Activated naive CD8-positive, alpha-beta T cell (primary cell): Measurements from ENCODE around the gene HIVEP3.

Experiments used
- H3K27ac Mint-ChIP-seq: one replicate; pipeline ENCODE4 v1.8.0; 2021; ENCODE audit warnings: mixed read lengths
- H3K27me3 Mint-ChIP-seq: one replicate; pipeline ENCODE4 v1.8.0; 2021; ENCODE audit warnings: mixed read lengths
- H3K36me3 Mint-ChIP-seq: one replicate; pipeline ENCODE4 v1.8.0; 2021; ENCODE audit warnings: mixed read lengths
- H3K4me1 Mint-ChIP-seq: one replicate; pipeline ENCODE4 v1.8.0; 2021; ENCODE audit warnings: low read depth, mixed read lengths
- H3K4me3 Mint-ChIP-seq: one replicate; pipeline ENCODE4 v1.8.0; 2021; ENCODE audit warnings: mild to moderate bottlenecking, mixed read lengths
- H3K9me3 Mint-ChIP-seq: one replicate; pipeline ENCODE4 v1.8.0; 2021; ENCODE audit warnings: low read depth, mixed read lengths

HIVEP3 gene

DNA sequence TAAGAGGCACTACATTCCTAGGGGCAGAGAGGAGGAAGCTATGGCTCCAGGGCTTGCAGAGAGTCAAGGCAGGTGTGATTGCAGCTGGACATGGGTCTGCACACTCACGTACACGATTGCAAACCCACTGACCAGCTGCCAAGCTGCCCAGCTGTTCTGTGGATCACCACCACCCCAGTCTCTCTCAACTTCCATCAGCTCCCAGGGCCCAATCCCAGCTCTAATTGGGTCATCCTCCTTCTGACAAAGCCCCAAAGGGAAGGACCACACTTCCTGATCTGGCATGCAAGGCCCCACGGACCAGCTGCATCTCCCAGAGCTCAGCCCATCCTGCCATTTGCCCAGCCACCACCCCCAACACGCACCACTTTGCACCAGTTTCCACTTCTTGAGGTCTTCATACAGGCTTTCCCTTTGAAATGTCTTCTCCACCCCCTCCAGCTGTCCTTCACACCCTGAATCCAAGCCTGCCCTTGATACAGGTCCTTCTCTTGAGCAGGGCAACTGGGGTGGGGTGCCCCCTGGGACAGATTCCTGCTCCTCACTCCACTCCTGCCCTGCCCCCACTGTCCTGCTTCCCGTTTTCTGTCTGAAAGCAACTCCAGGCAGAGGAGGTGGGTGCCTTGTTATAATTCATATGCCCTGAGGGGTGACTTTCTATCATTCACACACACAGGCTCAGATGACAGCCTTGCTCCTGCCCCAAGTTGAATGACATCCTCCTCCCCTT, 254.9 kb downstream of the HIVEP3 start:
- peaks cover 12% of the 10 kb centered on the region for H3K36me3 Mint-ChIP-seq
- H3K27ac Mint-ChIP-seq: peak overlapping the region; percentile 79
- no peaks in the 10 kb centered on the region for H3K9me3 Mint-ChIP-seq
- peak overlapping the region; percentile 74 for H3K4me3 Mint-ChIP-seq
- H3K4me1 Mint-ChIP-seq: peaks cover 70% of the 10 kb centered on the region
- no peaks in the 10 kb centered on the region for H3K27me3 Mint-ChIP-seq

DNA sequence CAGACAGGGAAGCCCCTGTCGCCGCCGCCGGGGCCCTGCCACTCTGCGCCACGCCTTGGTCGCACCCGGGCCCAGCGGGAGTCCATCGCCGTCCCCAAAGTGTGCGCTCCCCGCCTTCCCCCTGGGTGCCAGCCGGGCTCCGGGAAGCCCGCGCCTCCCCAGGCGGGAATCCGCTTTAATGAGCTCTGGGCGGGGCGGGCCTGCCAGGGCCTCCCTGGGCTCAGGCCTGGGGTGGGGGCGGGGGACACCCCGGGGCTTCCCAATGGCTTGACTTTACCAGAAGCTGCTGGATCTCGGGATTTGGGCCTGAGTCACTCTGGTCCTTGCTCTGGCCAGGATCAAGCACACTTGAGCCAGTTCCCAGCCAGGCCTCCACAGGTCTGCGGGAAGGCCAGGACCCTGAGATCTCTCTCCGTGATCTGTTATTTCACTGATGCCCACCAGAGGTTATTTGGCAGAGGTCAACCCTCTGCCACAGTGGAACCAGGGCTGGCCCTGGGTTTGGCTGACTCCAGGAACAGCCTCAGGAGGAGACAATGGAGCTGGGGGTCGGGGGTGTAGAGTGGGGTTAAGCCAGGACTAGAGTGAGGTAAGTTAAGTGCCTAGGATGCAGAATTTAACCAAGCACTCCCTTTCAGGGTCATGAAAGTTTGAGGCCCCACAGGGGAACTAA, 255.8 kb downstream of the HIVEP3 start:
- peak overlapping the region; percentile 74 for H3K4me3 Mint-ChIP-seq
- peaks cover 72% of the 10 kb centered on the region for H3K4me1 Mint-ChIP-seq
- H3K9me3 Mint-ChIP-seq: no peaks in the 10 kb centered on the region
- H3K27ac Mint-ChIP-seq: peak overlapping the region; percentile 81
- H3K36me3 Mint-ChIP-seq: peaks cover 14% of the 10 kb centered on the region
- H3K27me3 Mint-ChIP-seq: no peaks in the 10 kb centered on the region

DNA sequence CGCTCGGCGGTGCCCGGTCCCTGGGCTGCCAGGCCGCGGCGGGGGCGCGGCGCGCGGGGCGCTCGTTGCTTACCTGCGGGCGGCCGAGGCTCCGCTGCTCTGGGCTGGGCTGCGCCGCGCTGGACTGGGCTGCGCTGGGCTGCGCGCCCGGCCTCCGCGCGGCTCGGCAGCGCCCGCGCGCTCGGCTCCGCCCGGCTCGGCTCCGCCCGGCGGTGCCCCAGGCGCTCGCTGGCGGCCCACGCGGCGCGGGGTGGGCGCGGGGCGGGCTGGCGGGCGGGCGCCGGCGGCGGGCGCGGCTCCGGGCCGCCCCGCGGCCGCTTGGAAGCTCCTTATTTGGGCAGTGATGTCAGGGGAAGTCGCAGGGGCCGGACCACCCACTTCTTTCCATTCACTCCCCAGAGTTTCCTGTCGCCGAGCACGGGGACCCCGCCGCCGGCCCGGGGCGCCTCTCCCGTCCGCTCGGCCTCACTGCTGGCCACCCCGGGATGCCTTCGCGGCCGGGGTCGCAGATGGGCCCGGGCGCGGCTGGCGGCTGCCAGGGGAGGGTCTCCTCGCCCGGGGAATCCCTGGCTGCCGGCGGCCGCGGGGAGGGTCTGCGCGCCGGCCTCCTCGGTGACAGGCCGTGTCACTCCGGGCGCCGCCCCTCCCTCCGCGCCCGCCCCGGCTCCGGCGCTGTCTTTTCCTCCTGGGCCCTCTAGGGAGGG, 256.5 kb downstream of the HIVEP3 start:
- Mint-ChIP-seq H3K27ac (no peak overlapping the region), H3K9me3 (no peaks in the 10 kb centered on the region), H3K4me3 (peak overlapping the region; percentile 54), H3K4me1 (peaks cover 72% of the 10 kb centered on the region), H3K36me3 (peaks cover 16% of the 10 kb centered on the region), H3K27me3 (no peaks in the 10 kb centered on the region)

DNA sequence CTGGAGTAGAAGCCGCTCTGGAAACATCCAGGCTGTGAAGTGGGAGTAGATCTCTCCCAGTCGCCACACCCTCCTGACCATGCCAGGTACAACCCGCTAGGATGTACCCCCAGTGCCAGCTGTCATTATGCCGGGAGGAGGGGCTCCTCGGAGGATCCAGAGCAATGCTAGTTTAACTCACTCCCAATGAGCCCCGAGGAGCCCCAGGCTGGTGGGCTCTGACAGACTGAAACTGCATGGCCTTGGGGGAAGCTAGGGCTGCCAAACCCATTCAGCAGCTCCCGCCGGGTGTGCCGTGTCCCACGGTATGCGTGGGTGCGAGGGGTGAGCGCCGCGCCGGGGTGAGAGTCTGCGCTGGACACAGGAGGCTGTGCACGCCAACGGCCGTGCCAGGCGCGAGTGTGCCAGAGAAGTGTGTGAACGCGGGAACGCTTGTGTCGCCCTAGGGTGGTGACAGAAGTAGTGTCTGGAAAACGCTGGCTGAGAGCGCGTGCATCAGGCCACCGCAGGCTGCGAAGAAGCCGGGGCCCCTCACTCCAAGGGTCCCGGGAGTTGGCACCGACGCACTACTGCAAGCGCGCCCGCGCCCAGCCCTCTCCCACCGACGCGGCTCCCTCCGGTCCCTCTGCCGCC, 257.2 kb downstream of the HIVEP3 start:
- Mint-ChIP-seq H3K27ac (peak overlapping the region; percentile 86), H3K36me3 (peaks cover 18% of the 10 kb centered on the region), H3K4me3 (peak overlapping the region; percentile 86), H3K4me1 (peaks cover 72% of the 10 kb centered on the region), H3K27me3 (no peaks in the 10 kb centered on the region), H3K9me3 (no peaks in the 10 kb centered on the region)

DNA sequence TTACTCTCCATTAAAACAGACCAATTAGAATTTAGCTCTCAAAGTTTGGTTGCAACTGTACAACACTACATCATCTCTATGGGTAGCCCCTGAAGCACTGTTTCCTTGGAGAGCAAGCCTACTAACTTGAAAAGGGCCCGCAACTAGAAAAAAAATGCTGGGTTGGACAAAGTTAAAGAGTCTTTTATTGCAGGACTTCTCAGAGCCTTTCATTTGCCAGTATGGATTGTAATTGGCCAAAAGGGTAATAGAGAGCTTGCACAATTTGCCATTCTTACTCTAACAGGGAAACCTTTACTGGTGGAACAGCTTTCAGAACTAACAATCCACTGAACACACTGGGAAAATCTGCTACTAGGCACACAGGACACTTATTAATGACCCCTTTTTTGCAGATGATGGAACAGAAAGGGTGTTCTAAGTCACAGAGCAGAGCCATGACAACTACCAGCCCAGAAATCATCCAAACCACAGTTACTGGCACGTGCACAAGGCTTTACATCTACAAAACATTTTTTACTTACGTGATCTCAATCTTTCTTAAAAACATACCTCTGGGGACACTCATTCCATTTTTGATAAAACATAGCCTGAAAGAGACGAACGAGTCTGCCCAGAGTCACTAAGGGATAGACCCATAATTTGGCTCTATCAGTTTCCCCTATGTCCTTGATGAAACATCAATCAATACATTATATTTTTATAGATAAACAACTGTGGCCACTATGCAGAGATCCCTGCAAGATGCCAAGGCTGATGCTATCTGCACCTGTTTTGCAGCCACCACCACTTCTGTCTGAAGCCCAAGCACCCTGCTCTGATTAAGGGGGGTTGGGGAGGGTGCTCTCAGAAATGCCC, 257.9 kb downstream of the HIVEP3 start:
- H3K4me1 Mint-ChIP-seq: peaks cover 73% of the 10 kb centered on the region
- H3K27ac Mint-ChIP-seq: peak overlapping the region; percentile 86
- H3K27me3 Mint-ChIP-seq: no peaks in the 10 kb centered on the region

DNA sequence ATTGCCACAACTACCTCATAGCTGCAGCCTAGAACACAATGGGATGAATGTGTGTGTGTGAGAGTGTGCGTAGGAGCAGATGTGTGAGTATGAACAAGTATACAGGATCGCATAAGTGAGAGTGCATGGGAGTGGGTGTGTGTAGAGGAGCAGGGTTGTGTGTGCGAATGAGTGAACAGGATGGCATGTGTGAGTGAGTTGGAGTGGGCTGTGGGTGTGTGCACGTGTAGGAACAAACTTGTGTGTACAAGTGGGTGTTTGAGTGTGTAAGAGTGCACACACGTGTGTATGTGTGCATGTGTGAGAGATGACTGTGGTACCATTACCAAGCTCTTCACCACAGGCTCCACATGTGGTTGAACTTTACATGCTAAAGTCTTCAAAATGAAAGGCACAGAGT, 258.8 kb downstream of the HIVEP3 start:
- Mint-ChIP-seq H3K9me3 (no peaks in the 10 kb centered on the region), H3K4me1 (peaks cover 71% of the 10 kb centered on the region), H3K4me3 (peak overlapping the region; percentile 86), H3K36me3 (peaks cover 20% of the 10 kb centered on the region), H3K27ac (peak overlapping the region; percentile 58), H3K27me3 (no peaks in the 10 kb centered on the region)

More for the DNA sequence above, 257.9 kb downstream of the HIVEP3 start:
- peaks cover 18% of the 10 kb centered on the region for H3K36me3 Mint-ChIP-seq
- H3K9me3 Mint-ChIP-seq: no peaks in the 10 kb centered on the region
- peak overlapping the region; percentile 86 for H3K4me3 Mint-ChIP-seq

DNA sequence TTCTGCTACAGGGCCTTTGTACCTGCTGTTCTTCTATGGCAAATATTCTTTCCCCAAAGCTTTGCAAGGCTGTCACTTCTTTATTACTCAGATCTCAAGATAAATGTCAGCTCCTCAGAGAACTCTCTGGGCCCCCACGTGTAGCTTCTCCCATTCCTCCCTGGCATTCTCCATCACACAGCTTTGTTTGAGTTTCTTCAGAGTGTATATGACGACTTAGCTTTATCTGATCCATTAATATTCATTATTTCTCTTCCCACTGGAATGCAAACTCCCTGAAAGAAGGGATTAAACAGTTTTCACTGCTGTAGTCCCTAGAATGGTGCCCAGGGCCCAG, 259.6 kb downstream of the HIVEP3 start:
- H3K27me3 Mint-ChIP-seq: no peaks in the 10 kb centered on the region
- H3K36me3 Mint-ChIP-seq: peaks cover 20% of the 10 kb centered on the region
- peak overlapping the region; percentile 5 for H3K27ac Mint-ChIP-seq
- H3K4me3 Mint-ChIP-seq: peak overlapping the region; percentile 86
- H3K9me3 Mint-ChIP-seq: no peaks in the 10 kb centered on the region
- H3K4me1 Mint-ChIP-seq: peaks cover 68% of the 10 kb centered on the region

DNA sequence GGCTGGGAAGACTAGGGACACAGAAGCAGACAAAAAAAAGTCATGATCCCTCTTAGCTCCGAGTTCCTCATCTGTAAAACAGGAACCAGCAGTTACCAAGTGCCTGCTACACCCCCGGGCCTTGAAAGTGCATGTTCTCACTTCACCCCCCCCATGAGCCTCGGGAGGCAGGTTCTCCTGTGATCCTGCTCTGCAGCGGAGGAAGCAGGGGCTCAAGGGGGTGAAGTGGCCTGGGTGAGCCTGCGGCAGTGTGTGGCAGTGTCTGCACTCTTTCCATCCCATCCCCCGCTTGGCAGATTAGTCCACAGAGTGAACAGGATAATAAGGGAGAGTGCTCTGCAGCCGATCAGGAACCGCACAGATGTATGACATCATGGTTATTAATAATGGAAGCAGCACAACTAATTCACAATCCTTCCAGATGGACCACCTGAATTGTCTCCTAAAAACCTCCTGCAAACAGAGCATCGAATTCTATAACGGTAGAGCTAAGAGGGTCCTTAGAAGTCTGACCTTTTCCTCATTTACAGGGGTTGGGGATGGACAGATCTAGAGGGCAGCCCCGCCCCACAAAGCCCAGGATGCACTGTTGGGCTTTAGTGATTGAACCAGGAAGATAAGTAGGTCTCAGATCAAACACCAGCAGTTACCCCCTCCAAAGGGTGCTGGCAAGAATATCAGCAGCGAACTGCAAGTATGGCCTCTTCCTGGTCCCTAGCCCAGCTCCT, 260.1 kb downstream of the HIVEP3 start:
- peak overlapping the region; percentile 64 for H3K27ac Mint-ChIP-seq
- H3K4me1 Mint-ChIP-seq: peaks cover 67% of the 10 kb centered on the region
- no peaks in the 10 kb centered on the region for H3K27me3 Mint-ChIP-seq
- H3K36me3 Mint-ChIP-seq: peaks cover 20% of the 10 kb centered on the region
- H3K9me3 Mint-ChIP-seq: no peaks in the 10 kb centered on the region
- H3K4me3 Mint-ChIP-seq: peak overlapping the region; percentile 86

DNA sequence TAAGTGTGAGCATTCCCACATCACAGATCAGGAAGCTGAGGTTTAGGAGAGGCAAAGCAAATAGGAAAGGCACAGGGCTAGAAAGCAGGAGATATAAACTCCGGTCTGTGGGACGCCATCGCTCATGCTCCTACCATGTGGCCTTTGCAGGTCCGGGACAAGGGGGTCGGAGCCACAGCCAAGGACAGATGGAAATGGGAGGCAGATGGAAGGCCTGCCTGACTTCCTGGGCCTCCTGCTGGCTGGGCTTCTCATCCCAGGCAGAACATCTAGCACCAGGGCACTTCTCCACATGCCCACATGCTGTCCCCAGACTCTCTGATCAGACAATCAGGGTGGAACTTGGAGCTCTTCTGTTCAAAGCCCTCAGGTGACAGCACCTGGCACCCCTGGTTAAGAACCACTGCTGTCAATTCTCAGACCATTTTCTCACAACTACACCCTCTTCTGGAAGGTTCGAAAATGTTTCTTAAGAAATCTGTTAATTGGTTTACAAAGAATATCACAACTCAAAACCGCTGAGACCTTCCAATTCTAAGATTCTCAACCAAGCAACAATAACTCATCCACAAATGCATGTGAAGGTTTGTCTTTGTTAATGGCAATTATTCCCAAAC, 260.9 kb downstream of the HIVEP3 start:
- Mint-ChIP-seq H3K36me3 (peaks cover 20% of the 10 kb centered on the region), H3K4me1 (peaks cover 71% of the 10 kb centered on the region), H3K27me3 (no peaks in the 10 kb centered on the region), H3K4me3 (peak overlapping the region; percentile 86), H3K9me3 (no peaks in the 10 kb centered on the region), H3K27ac (peak overlapping the region; percentile 64)

DNA sequence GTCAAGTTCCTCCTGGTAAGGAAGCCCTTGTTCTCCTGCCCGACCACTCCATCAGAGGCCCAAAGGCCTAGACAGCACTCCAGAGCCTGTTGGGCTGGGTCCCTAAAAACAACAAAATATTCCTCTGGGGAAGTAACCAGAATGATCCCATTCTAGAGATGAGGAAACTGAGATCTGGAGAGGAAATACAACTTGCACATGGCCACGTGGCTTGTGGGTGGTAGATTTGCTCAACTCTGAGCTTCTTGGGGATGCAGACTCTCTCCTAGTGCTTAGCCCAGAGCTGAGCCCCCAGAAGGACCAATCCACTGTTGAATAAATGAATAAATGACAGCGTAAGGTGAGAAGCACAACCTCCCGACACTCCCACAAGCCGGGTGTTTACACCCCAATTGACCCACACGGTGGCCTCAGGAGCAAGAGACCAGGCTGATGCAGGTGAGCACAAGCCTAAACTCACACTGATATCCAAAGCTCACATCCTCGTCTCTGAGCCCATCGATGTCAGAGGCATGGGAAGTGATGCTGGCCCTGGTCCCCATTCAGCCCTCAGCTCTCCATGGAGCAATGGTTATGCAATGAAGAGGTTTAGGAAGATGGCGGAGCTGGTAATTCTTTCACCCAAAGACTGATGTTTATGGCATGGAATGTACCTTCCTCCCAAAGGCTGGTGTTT, 261.8 kb downstream of the HIVEP3 start:
- Mint-ChIP-seq H3K4me3 (peak overlapping the region; percentile 86), H3K27ac (peak overlapping the region; percentile 61), H3K4me1 (peaks cover 74% of the 10 kb centered on the region), H3K36me3 (peaks cover 20% of the 10 kb centered on the region), H3K9me3 (no peaks in the 10 kb centered on the region), H3K27me3 (no peaks in the 10 kb centered on the region)

DNA sequence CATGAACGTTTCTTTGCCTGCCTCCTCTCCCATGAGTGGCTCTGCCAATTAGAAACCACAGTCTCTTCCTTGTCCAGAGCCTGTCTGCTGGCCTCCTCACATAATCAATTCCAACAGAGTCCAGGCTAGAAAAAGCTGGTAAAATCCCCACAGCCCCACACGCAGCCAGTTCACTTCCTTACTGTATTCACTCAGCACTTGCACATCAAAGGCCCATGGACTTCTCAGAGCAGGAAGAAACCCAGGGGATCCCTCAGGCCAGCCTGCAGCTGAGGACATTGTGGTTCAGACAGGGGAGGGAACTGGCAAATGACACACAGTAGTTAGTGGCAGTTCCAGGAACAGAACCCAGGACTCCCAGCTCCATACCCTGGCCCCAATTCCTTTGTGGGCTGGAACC, 262.7 kb downstream of the HIVEP3 start:
- H3K9me3 Mint-ChIP-seq: no peaks in the 10 kb centered on the region
- H3K36me3 Mint-ChIP-seq: peaks cover 20% of the 10 kb centered on the region
- peak overlapping the region; percentile 86 for H3K4me3 Mint-ChIP-seq
- H3K27ac Mint-ChIP-seq: peak overlapping the region; percentile 82
- H3K4me1 Mint-ChIP-seq: peaks cover 79% of the 10 kb centered on the region
- no peaks in the 10 kb centered on the region for H3K27me3 Mint-ChIP-seq

DNA sequence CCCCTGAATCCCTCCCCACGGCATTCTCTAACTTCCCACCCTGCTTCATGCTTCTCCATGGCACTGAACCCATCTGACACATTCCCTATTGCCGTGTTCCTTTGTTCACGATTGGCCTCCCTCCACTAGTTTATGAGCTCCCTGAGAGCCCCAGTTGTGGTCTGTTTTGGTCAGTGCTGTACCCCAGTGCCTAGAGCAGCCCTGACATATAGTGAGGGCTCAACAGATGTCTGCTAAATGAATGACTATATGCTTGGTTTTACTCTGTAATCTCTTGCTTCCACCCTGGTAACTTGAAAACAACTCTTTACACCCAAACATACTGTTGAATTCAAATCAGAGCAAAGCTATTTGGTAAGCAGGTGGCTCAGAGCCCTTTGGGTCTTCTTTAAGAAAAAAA, 263.1 kb downstream of the HIVEP3 start:
- Mint-ChIP-seq H3K27ac (peak overlapping the region; percentile 82), H3K36me3 (peaks cover 20% of the 10 kb centered on the region), H3K4me3 (peak overlapping the region; percentile 86), H3K9me3 (no peaks in the 10 kb centered on the region), H3K27me3 (no peaks in the 10 kb centered on the region), H3K4me1 (peaks cover 79% of the 10 kb centered on the region)

DNA sequence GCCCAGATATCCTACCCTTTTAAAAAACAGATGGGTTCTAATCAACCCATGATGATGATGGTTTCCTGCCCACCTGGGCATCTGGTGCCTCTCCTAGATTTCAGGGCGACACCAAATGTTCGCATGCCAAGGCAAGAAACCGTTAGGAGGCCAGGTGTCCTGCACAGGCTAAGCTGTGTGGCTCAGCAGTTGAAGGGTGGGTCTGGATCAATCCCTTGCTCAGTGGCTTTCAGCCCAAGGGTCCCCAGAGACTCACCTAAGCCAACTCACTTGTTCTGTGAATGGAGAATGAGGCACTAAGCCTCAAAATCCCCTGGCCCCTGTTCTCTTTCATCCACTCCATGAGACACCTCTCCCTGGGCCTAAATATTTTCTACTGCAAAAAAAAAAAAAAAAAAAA, 265.1 kb downstream of the HIVEP3 start:
- Mint-ChIP-seq H3K27me3 (no peaks in the 10 kb centered on the region), H3K4me1 (peaks cover 76% of the 10 kb centered on the region), H3K27ac (no peak overlapping the region), H3K36me3 (peaks cover 18% of the 10 kb centered on the region), H3K9me3 (no peaks in the 10 kb centered on the region), H3K4me3 (no peak overlapping the region)
